Chondrocyte (in vitro differentiated cells): ENCODE data around the gene RAB5B. TPM values are rescaled to one million over a fixed set of nuclear protein-coding genes. Genes with fewer than 3 reads are reported as not detected.

ENCODE experiments used
- DNase-seq: peaks from one replicate; pipeline ENCODE4 v3.0.0; 2021; ENCODE audit warnings: mixed read lengths, low spot score
- H3K27ac Mint-ChIP-seq: one replicate; pipeline ENCODE4 v1.8.0; 2021; ENCODE audit warnings: mild to moderate bottlenecking, moderate library complexity, mixed read lengths; ENCODE audit not compliant: unreplicated experiment
- H3K27me3 Mint-ChIP-seq: 2 replicates; pipeline ENCODE4 v1.8.0; 2021; ENCODE audit warnings: low read depth, mixed read lengths
- H3K36me3 Mint-ChIP-seq: 2 replicates; pipeline ENCODE4 v1.8.0; 2021; ENCODE audit warnings: low read depth, mixed read lengths
- H3K4me1 Mint-ChIP-seq: 2 replicates; pipeline ENCODE4 v1.8.0; 2021; ENCODE audit warnings: low read depth, mild to moderate bottlenecking, mixed read lengths
- H3K4me3 Mint-ChIP-seq: one replicate; pipeline ENCODE4 v1.8.0; 2021; ENCODE audit warnings: mild to moderate bottlenecking, moderate library complexity, mixed read lengths; ENCODE audit not compliant: unreplicated experiment
- H3K9me3 Mint-ChIP-seq: 2 replicates; pipeline ENCODE4 v1.8.0; 2021; ENCODE audit warnings: low read depth, mixed read lengths
- CTCF ChIP-seq: fragments of 200-600 bp; sonication (generic); IDR thresholded peaks from 2 replicates; pipeline ENCODE4 v1.5.0; 2021; ENCODE audit warnings: antibody characterized with exemption, mild to moderate bottlenecking, moderate library complexity
- total RNA-seq: library from RNA; stranded (reverse); gene quantifications from 3 replicates; pipeline ENCODE4 v1.2.1, GENCODE V29; 2021

The RAB5B gene
- total RNA-seq, 1 donor from 2014 or later: 105 TPM

- no peaks in the 10 kb centered on the region for H3K9me3 Mint-ChIP-seq
- H3K27ac Mint-ChIP-seq: peak overlapping the region; percentile 97
- H3K27me3 Mint-ChIP-seq: no peaks in the 10 kb centered on the region
- peaks cover 36% of the 10 kb centered on the region for H3K4me1 Mint-ChIP-seq
- DNase-seq: no peak
- H3K36me3 Mint-ChIP-seq: peaks cover 10% of the 10 kb centered on the region
- H3K4me3 Mint-ChIP-seq: peak overlapping the region; percentile 92
- no peak for TF ChIP-seq CTCF
Measured at GRCh38 chr12:56042843-56043242, 69.0 kb downstream of the RAB5B start.

Other genes starting within 250 kb of the RAB5B start
- gene CD63, start 245.1 kb upstream of the RAB5B start, total RNA-seq: 1,244 to 1,365 TPM (median 1,317 TPM) in 3 replicates
- 17.8 to 19.1 TPM (median 18.3 TPM) in 3 replicates for gene GDF11, start 231.0 kb upstream of the RAB5B start, total RNA-seq
- 54.0 to 58.8 TPM (median 58.7 TPM) in 3 replicates for gene SARNP, start 156.4 kb upstream of the RAB5B start, total RNA-seq
- gene ORMDL2, start 156.0 kb upstream of the RAB5B start, total RNA-seq: 31.4 to 32.9 TPM (median 32.1 TPM) in 3 replicates
- 28.3 to 34.3 TPM (median 29.5 TPM) in 3 replicates for gene DNAJC14, start 144.5 kb upstream of the RAB5B start, total RNA-seq
- gene MMP19, start 131.1 kb upstream of the RAB5B start, total RNA-seq: 12.9 to 17.8 TPM (median 16.1 TPM) in 3 replicates
- 17.3 to 26.4 TPM (median 19.0 TPM) in 3 replicates for gene PYM1, start 46.2 kb upstream of the RAB5B start, total RNA-seq
- gene DGKA, start 42.9 kb upstream of the RAB5B start, total RNA-seq: 65.8 to 118 TPM (median 66.4 TPM) in 3 replicates
- 0.45 to 1.1 TPM (median 0.82 TPM) in 3 replicates for gene PMEL, start 8.0 kb upstream of the RAB5B start, total RNA-seq
- gene CDK2, start 7.2 kb upstream of the RAB5B start, total RNA-seq: 25.5 to 41.4 TPM (median 26.1 TPM) in 3 replicates
- 11.4 to 18.2 TPM (median 13.9 TPM) in 3 replicates for gene SUOX, start 23.2 kb downstream of the RAB5B start, total RNA-seq
- 5.3 to 6.1 TPM (median 5.7 TPM) in 3 replicates for gene IKZF4, start 47.0 kb downstream of the RAB5B start, total RNA-seq
- gene RPS26, start 67.8 kb downstream of the RAB5B start, total RNA-seq: 15.8 to 27.8 TPM (median 19.5 TPM) in 3 replicates
- 0.52 to 1.7 TPM (median 1.4 TPM) in 3 replicates for gene ERBB3, start 106.1 kb downstream of the RAB5B start, total RNA-seq
- gene PA2G4, start 130.5 kb downstream of the RAB5B start, total RNA-seq: 59.8 to 87.1 TPM (median 65.1 TPM) in 3 replicates
- gene RPL41, start 142.6 kb downstream of the RAB5B start, total RNA-seq: 2,552 to 3,030 TPM (median 2,631 TPM) in 3 replicates
- 5.0 to 11.2 TPM (median 8.0 TPM) in 3 replicates for gene ZC3H10, start 144.2 kb downstream of the RAB5B start, total RNA-seq
- gene ESYT1, start 154.2 kb downstream of the RAB5B start, total RNA-seq: 127 to 155 TPM (median 144 TPM) in 3 replicates
- 70.5 to 79.7 TPM (median 75.2 TPM) in 3 replicates for gene MYL6B, start 178.5 kb downstream of the RAB5B start, total RNA-seq
- gene MYL6, start 184.3 kb downstream of the RAB5B start, total RNA-seq: 1,367 to 2,282 TPM (median 2,236 TPM) in 3 replicates
- gene SMARCC2, start 215.4 kb downstream of the RAB5B start, total RNA-seq: 50.4 to 96.7 TPM (median 57.4 TPM) in 3 replicates
- gene RNF41, start 247.8 kb downstream of the RAB5B start, total RNA-seq: 59.2 to 103 TPM (median 99.7 TPM) in 3 replicates